ENCODE measurements around the gene MACF1.
A peak's percentile ranks its signal among the peaks of the same experiment; 100 is the strongest.

MACF1 gene

DNA sequence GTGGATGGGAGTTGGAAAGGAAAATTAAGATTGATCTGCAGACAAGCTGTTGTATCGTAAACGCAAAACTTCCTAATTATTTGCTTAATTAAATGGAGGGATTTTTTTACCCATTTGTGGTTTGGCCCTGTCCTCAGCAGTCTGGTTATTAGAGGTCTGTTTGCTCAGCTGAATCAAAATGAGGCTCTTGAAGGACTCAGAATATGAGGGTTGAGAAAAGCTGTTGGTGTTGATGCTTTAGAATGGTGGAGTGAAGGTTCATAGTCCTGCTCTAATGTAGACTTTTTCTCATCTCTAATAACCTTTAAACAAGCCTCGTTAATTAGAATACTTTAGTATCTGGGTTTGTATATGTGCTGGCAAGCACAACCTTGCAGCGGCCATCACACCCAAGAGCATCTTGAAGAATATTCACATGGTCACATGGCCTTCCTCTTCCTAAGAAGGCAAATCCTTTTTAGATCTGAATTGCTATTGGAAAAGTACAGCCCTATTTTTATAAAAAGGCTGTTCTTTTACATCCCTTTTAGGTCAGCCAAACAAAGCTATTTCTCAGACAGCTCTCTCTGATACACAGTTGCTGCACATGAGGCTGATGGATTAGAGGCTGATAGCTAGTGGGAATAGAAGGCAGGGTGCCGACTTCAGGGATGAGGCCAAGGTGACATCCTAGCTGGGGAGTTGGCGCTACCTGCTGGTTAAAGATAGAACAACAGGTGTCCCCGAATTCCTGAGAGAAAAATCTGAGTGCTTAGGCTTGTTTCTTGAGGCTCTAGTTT lies 53.8 kb downstream of the MACF1 start:
- DNase-seq = peak in 33 of 56 donors; percentile 20 to 85 (median 45)

GRCh38 chr1:39258925-39259244 lies 54.4 kb downstream of the MACF1 start:
- no peak for DNase-seq

DNA sequence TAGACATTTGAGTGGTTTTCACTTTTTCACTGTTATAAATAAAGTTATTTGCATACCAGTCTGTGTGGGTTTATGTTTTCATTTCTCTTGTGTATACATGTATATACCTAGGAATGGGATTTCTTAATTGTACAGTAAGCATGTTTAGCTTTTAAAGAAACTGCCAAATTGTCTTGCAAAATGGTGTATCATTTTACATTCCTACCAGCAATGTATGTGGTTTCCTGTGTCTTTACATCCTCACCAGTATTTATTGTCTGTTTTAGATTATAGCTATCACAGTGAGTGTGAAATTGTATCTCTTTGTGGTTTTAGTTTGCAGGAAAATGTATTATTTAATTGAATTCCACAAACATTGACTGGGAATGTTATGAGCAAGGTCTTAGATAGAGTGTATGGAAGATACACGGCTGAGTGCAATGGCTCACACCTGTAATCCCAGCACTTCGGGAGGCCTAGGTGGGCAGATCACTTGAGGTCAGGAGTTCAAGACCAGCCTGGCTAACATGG lies 57.3 kb downstream of the MACF1 start:
- DNase-seq = no peak

DNA sequence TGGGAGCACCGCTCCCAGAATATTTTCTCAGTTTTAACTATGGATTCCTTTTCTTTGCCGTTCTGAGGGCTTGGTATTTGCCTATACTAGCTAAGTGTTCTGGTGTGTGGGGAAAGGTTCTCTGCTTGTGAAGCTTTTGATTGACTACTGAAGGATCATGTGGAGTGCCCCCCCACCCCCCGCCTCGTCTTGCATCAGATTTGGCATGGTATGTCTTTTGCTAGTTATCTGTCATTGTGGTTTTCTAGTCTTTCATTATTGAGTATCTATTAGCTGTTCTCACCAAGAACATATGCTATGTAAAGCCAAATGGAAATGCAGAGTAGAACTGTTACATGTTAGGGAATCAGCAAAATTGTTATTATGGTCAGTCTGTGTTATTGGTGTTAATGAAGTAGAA lies 58.3 kb downstream of the MACF1 start:
- DNase-seq = no peak

DNA sequence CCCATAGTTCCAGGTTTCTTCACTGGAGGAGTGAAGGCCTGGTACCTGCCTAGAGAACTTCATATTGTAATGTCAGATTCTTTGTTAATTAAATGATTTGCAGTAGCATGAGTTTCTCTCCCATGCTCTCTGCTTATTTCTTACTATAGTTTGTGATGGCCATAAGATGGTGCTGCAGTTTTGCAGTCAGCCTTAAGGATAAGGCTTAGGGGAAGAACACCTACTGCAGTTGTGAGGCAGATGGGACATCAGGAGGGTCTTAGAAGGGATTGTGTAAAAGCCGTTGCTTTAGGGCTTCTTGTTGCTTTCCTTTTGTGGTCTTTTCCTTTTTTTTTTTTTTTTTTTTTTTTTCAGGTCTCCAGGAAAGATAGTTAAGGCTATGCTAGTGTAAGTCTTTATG lies 61.8 kb downstream of the MACF1 start:
- DNase-seq = peak in 3 of 56 donors; percentile 7 to 31 (median 14)

- no peak for DNase-seq
Measured at GRCh38 chr1:39266792-39267191, 62.3 kb downstream of the MACF1 start.

- DNase-seq = peak in 45 of 56 donors; percentile 17 to 78 (median 44)
Measured at GRCh38 chr1:39268112-39268581, 63.7 kb downstream of the MACF1 start.

- DNase-seq = peak in 9 of 56 donors; percentile 23 to 71 (median 33)
Measured at GRCh38 chr1:39268906-39269305, 64.4 kb downstream of the MACF1 start.

DNA sequence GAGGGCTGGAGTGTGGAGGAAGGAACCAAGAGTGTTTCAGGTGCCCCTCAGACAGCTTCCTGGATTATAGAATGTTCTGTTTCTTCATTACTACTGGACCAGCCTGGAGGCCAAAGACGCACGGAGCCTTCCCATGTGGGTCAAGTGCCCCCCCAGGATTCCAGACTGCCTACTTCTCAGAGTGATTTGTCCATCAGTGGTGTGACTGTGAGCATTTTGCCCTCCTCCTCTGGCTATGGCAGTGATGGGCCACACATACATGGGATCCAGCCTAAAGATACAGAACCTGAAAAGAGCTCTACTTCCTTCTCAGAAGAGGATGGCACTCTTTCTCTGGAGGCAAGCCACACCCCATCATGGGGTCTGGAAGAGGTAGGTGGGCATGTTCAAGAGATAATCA lies 64.9 kb downstream of the MACF1 start:
- DNase-seq = peak in 3 of 56 donors; percentile 29 to 66 (median 53)

DNA sequence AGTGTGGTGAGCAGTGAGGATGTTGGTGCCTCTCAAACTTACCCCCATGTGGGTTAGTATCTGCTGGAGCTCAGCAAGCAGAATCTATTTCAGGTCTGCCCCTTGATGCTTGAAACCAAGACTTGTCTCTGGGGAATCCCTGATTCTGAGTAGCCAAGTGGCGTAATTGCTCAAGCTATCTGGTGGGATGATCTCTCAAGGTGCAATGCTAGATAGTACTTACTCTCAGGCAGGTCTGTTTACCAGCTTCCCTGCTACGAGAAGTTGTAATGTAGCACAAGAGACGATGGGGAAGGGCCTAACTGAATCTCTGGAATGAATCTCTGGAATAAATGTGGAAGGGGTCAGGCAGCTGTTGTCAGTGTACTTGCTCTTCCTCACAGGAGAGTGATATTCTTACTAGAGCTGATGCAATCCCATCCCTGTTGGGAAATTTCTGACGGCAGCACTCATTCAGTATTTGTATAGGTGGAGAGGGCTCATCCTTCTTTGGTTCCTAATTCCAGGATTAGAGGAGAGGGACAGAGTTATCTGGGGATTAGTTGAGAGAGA lies 65.4 kb downstream of the MACF1 start:
- peak in 1 of 56 donors; percentile 54 for DNase-seq

DNA sequence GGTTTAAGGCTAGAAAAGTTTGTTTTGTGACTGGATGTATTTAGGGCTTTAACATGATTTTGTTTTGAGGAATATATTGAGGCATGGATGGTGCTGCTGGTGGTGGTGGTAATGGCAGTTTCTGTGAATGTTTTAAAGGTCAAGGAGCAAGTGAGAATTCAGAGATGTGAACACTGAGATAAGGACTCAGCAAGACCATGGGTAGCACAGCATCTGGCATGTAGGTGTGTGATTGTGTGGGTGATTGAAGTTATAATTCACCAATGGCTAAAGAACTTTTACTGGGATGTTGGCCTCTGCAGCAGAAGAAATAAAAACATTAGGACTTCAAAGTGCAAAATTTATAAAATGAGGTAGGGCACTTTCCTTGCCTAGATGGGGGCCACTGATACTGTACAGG lies 65.9 kb downstream of the MACF1 start:
- no peak for DNase-seq

DNA sequence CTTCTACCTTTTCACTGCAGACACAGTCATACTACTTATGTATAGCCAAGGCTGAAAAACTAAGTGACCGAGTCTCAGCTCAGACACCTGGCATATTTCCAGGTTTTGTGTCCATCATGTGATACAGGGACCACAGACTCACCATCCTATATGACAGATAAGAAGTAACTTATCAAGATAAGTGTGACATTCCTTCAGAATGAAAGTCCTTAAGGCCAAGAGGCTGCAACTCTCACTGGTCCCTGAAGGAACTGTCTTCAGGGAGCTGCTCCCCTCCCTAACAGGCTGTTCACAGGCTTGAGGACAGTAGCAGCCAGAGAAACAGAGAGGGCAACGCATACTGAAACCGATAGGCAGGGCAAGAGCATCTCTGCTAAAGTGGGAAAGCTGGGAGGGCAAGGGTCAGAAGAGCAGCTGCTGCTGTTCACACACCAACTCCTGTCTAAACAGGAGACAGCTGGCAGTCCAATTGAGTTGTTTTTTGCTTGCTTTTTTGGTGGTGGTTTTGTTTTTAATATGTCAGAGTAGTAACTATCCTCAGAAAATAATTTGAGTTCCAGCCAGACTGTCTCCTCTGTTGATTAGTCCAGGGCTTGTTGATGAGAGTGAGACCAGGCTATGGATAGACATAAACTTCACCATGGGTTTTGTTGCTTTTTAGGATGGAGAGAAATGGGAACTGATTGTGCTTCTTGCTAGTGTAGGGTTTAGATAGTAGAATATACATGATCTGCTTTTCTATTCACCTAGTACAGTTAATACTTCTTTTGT lies 67.7 kb downstream of the MACF1 start:
- DNase-seq = peak in 9 of 56 donors; percentile 11 to 55 (median 26)

- DNase-seq = peak in 7 of 56 donors; percentile 11 to 52 (median 26)
Measured at GRCh38 chr1:39272798-39273469, 68.4 kb downstream of the MACF1 start.

- DNase-seq = no peak
Measured at GRCh38 chr1:39275836-39276507, 71.5 kb downstream of the MACF1 start.

DNA sequence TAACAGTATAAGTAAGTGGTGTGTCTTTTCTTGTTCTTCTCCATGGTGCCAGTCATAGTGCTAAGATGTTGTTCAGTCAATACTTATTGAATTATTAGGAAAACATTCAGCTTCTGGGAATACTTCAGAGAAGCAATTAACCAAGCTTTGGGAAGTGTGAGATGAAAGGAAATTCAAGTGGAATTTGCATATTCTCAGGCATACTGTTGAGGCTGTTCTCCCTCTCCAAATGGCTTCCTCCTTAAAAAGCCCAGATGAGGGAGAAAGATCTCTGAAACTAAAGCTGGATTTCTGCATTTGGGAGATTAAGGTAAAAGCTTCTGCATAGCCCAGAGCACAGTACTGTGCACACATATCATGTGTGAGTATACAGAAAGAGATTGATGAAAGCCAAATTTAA lies 73.4 kb downstream of the MACF1 start:
- no peak for DNase-seq

GRCh38 chr1:39282537-39283216 lies 78.2 kb downstream of the MACF1 start:
- DNase-seq = no peak

DNA sequence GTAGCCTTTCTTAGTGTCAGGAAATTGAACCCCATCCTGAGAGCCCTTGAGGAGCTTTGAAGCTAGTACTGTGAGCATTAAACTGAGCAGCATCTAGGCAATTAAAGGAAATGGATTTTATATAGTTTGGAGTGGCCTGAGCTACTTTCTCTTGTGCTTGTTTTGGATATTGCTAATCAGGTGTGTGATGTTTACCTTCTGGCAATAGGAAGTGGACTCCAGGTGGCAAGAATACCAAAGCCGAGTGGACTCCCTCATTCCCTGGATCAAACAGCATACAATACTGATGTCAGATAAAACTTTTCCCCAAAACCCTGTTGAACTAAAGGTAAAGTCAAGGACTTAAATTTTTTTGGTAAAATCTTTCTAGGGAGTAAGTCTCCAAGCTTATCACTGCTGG lies 79.4 kb downstream of the MACF1 start:
- DNase-seq = no peak

- no peak for DNase-seq
Measured at GRCh38 chr1:39287541-39287940, 83.0 kb downstream of the MACF1 start.

- DNase-seq = no peak
Measured at GRCh38 chr1:39288735-39289465, 84.4 kb downstream of the MACF1 start.

- DNase-seq = no peak
Measured at GRCh38 chr1:39292401-39292800, 87.9 kb downstream of the MACF1 start.

Measured in amygdala (tissue), 56 donors.